Astrocyte (in vitro differentiated cells and primary cell): Measurements from ENCODE around the gene DLK2.

Experiments used
- CTCF ChIP-seq: IDR thresholded peaks from 2 replicates; pipeline ENCODE4 v1.5.1; 2011; ENCODE audit warnings: low read depth, mild to moderate bottlenecking, inconsistent platforms, low read length, moderate library complexity; ENCODE audit not compliant: insufficient read depth
- EZH2 ChIP-seq: IDR thresholded peaks from 2 replicates; pipeline ENCODE4 v1.6.1; 2012; ENCODE audit warnings: mild to moderate bottlenecking, low read length, inconsistent platforms; ENCODE audit not compliant: insufficient read depth

DNA sequence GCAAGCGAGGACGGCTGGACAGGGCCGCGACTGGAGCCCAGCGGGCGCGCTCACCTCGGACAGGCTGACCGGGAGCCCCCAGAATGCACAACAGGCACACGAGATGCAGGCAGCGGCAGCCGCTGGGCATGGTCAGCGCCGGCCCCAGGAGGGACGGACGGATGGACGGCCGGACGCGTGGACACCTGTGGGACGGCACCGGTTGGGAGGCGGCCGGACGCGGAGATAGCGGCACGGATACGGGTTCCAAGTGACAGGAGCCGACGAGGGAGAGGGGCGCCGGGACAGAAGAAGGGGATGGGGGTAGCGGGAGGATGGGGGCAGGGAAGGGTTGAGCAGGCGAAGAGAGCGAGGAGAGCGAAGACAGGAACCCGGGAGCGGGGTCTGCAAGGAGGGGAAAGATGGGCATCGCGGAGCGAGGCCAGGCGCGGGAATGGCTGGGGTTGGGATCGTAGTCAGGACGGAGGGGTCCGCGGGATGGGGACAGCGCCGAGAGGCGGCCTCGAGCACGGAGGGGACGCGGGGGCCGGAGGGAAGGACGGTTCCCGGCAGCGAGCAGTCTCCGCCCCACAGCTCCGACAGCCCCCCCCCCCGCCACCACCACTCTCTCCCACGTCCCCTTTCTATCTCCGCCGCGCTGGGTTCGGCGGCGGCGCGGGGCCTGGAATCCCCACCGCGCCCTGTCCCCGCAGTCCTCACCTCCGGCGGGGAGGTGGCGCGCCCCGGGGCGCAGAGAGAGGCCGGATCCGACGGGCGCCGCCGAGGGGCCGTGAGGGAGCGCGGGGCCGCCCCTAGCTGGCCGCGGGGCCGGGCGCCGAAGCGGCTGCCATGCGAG, 435 bp downstream of the DLK2 start:
- TF ChIP-seq CTCF (no peak), EZH2 (peak; percentile 58)
